Measurements from ENCODE around the gene PIK3C2B. TPM values are rescaled to one million over a fixed set of nuclear protein-coding genes. Genes with fewer than 3 reads are reported as not detected.
A peak's percentile ranks its signal among the peaks of the same experiment; 100 is the strongest.
"Not testable (repeated sequence)": the region's sequence is repeated elsewhere in the genome, so short reads cannot be mapped to it uniquely, and the experiment has no call there.

Gene PIK3C2B
- total RNA-seq, 2 experiments from 2014 or later = 37.1 to 41.8 TPM

- Mint-ChIP-seq H3K9me3 (peaks cover 8% of the 10 kb centered on the region), H3K4me1 (peaks cover 42% of the 10 kb centered on the region), H3K4me3 (peak overlapping the region; percentile 69), H3K36me3 (peaks cover 58% of the 10 kb centered on the region), H3K27me3 (no peaks in the 10 kb centered on the region), H3K27ac (peak overlapping the region; percentile 80)
- POLR2A ChIA-PET = interaction anchor here (0.6 to 1.6 kb wide), 3 partner anchors 13 to 100 kb away, joined by 3 to 8 read pairs (median 4); partner anchors contain the start of gene PIK3C2B
- peak; percentile 31 for ATAC-seq (ENCODE audit: low read depth)
- DNase-seq = no peak
Measured at GRCh38 chr1:204520834-204521709, 26.5 kb upstream of the PIK3C2B start.

- H3K4me3 Mint-ChIP-seq; H3K27ac Mint-ChIP-seq; H3K9me3 Mint-ChIP-seq; ATAC-seq (ENCODE audit: low read depth); DNase-seq; H3K27me3 Mint-ChIP-seq: not testable (repeated sequence)
- POLR2A ChIA-PET = interaction anchor here (0.7 to 6.6 kb wide), 11 partner anchors 8 to 290 kb away, joined by 3 to 146 read pairs (median 6); partner anchors contain the start of gene PIK3C2B
- H3K36me3 Mint-ChIP-seq = peaks cover 37% of the 10 kb centered on the region
- peaks cover 50% of the 10 kb centered on the region for H3K4me1 Mint-ChIP-seq
Measured at GRCh38 chr1:204517382-204517781, 22.8 kb upstream of the PIK3C2B start.

GRCh38 chr1:204516180-204516879 is 21.7 kb upstream of the PIK3C2B start, which contains the start of gene MDM4:
TSS of gene MDM4 (plus strand) at chr1:204516406. CDS start at chr1:204525519, 9,113 bp downstream.
- Mint-ChIP-seq H3K4me1 (peaks cover 50% of the 10 kb centered on the region), H3K4me3 (no peak within 1 kb of the TSS), H3K36me3 (peaks cover 33% of the 10 kb centered on the region), H3K27me3 (no peaks in the 10 kb centered on the region), H3K9me3 (no peaks in the 10 kb centered on the region), H3K27ac (no peak within 1 kb of the TSS)
- ATAC-seq (ENCODE audit: low read depth) = peak; percentile 83
- peak; percentile 95 for DNase-seq
- POLR2A ChIA-PET = interaction anchor here (0.7 to 6.6 kb wide), 22 partner anchors 9 to 1075 kb away, joined by 3 to 146 read pairs (median 4); partner anchors contain the start of gene PIK3C2B

GRCh38 chr1:204514828-204515227 is 20.2 kb upstream of the PIK3C2B start:
- POLR2A ChIA-PET = interaction anchor here (0.6 to 6.6 kb wide), 6 partner anchors 8 to 81 kb away, joined by 4 to 146 read pairs (median 10); partner anchors contain the start of gene PIK3C2B
- Mint-ChIP-seq H3K9me3 (no peaks in the 10 kb centered on the region), H3K36me3 (peaks cover 27% of the 10 kb centered on the region), H3K27ac (peak overlapping the region; percentile 67), H3K4me3 (peak overlapping the region; percentile 18), H3K4me1 (peaks cover 45% of the 10 kb centered on the region), H3K27me3 (no peaks in the 10 kb centered on the region)
- ATAC-seq (ENCODE audit: low read depth) = no peak
- no peak for DNase-seq

- Mint-ChIP-seq H3K9me3 (no peaks in the 10 kb centered on the region), H3K4me1 (peaks cover 34% of the 10 kb centered on the region), H3K36me3 (peaks cover 12% of the 10 kb centered on the region), H3K27me3 (no peaks in the 10 kb centered on the region), H3K27ac (peak overlapping the region; percentile 99), H3K4me3 (peak overlapping the region; percentile 95)
- peak; percentile 64 for DNase-seq
- ATAC-seq (ENCODE audit: low read depth) = peak; percentile 9
- POLR2A ChIA-PET = interaction anchor here (0.6 to 6.1 kb wide), 9 partner anchors 10 to 775 kb away, joined by 3 to 49 read pairs (median 4); partner anchors contain the start of gene PIK3C2B
Measured at GRCh38 chr1:204513117-204513716, 18.6 kb upstream of the PIK3C2B start.

GRCh38 chr1:204511366-204511765 is 16.8 kb upstream of the PIK3C2B start:
- Mint-ChIP-seq H3K4me3 (no peak overlapping the region), H3K9me3 (no peaks in the 10 kb centered on the region), H3K27me3 (peaks cover under 1% of the 10 kb centered on the region), H3K27ac (peak overlapping the region; percentile 58), H3K4me1 (peaks cover 37% of the 10 kb centered on the region), H3K36me3 (peaks cover 2% of the 10 kb centered on the region)
- DNase-seq (no peak), ATAC-seq (ENCODE audit: low read depth) (no peak)
- POLR2A ChIA-PET = no interaction called here

GRCh38 chr1:204509186-204509635 is 14.6 kb upstream of the PIK3C2B start:
- no peak overlapping the region for H3K27ac Mint-ChIP-seq
- H3K4me1 Mint-ChIP-seq = peaks cover 39% of the 10 kb centered on the region
- peaks cover 4% of the 10 kb centered on the region for H3K36me3 Mint-ChIP-seq
- DNase-seq (no peak), ATAC-seq (ENCODE audit: low read depth) (no peak)
- H3K4me3 Mint-ChIP-seq = no peak overlapping the region
- peaks cover 2% of the 10 kb centered on the region for H3K27me3 Mint-ChIP-seq
- H3K9me3 Mint-ChIP-seq = no peaks in the 10 kb centered on the region
- POLR2A ChIA-PET = interaction anchor here (1.0 to 4.1 kb wide), 3 partner anchors 8 to 744 kb away, joined by 3 to 146 read pairs (median 3); partner anchors contain the start of genes LAX1 and MDM4

GRCh38 chr1:204507317-204508105 is 12.9 kb upstream of the PIK3C2B start:
- H3K4me3 Mint-ChIP-seq = peak overlapping the region; percentile 89
- POLR2A ChIA-PET = interaction anchor here (0.9 to 4.1 kb wide), 13 partner anchors 10 to 299 kb away, joined by 3 to 146 read pairs (median 6); partner anchors contain the start of genes MDM4 and PIK3C2B
- peaks cover 33% of the 10 kb centered on the region for H3K4me1 Mint-ChIP-seq
- H3K9me3 Mint-ChIP-seq = no peaks in the 10 kb centered on the region
- H3K27me3 Mint-ChIP-seq = peaks cover 2% of the 10 kb centered on the region
- peak; percentile 30 for ATAC-seq (ENCODE audit: low read depth)
- peaks cover 4% of the 10 kb centered on the region for H3K36me3 Mint-ChIP-seq
- H3K27ac Mint-ChIP-seq = peak overlapping the region; percentile 98
- DNase-seq = peak; percentile 55

- Mint-ChIP-seq H3K27me3 (peaks cover 2% of the 10 kb centered on the region), H3K9me3 (no peaks in the 10 kb centered on the region), H3K4me3 (peak overlapping the region; percentile 89), H3K36me3 (peaks cover 4% of the 10 kb centered on the region), H3K27ac (peak overlapping the region; percentile 98), H3K4me1 (peaks cover 28% of the 10 kb centered on the region)
- DNase-seq = peak; percentile 72
- ATAC-seq (ENCODE audit: low read depth) = peak; percentile 62
- POLR2A ChIA-PET = interaction anchor here (0.7 to 4.1 kb wide), 15 partner anchors 10 to 300 kb away, joined by 3 to 146 read pairs (median 5); partner anchors contain the start of genes MDM4 and PIK3C2B
Measured at GRCh38 chr1:204506969-204507316, 12.3 kb upstream of the PIK3C2B start.

- H3K27ac Mint-ChIP-seq = peak overlapping the region; percentile 98
- peak overlapping the region; percentile 89 for H3K4me3 Mint-ChIP-seq
- ATAC-seq (ENCODE audit: low read depth) (peak; percentile 78), DNase-seq (peak; percentile 58)
- peaks cover 4% of the 10 kb centered on the region for H3K27me3 Mint-ChIP-seq
- no peaks in the 10 kb centered on the region for H3K9me3 Mint-ChIP-seq
- H3K4me1 Mint-ChIP-seq = peaks cover 27% of the 10 kb centered on the region
- H3K36me3 Mint-ChIP-seq = peaks cover 3% of the 10 kb centered on the region
- POLR2A ChIA-PET = interaction anchor here (0.7 to 4.1 kb wide), 15 partner anchors 11 to 300 kb away, joined by 3 to 146 read pairs (median 5); partner anchors contain the start of genes MDM4 and PIK3C2B
Measured at GRCh38 chr1:204506201-204506968, 11.8 kb upstream of the PIK3C2B start.

GRCh38 chr1:204505674-204506200 is 11.1 kb upstream of the PIK3C2B start:
- H3K4me1 Mint-ChIP-seq = peaks cover 23% of the 10 kb centered on the region
- H3K27me3 Mint-ChIP-seq = peaks cover 4% of the 10 kb centered on the region
- peak overlapping the region; percentile 89 for H3K4me3 Mint-ChIP-seq
- DNase-seq (no peak), ATAC-seq (ENCODE audit: low read depth) (no peak)
- POLR2A ChIA-PET = interaction anchor here (0.6 to 4.1 kb wide), 10 partner anchors 11 to 298 kb away, joined by 3 to 146 read pairs (median 4); partner anchors contain the start of genes MDM4 and PIK3C2B
- H3K9me3 Mint-ChIP-seq = no peaks in the 10 kb centered on the region
- H3K27ac Mint-ChIP-seq = peak overlapping the region; percentile 98
- H3K36me3 Mint-ChIP-seq = peaks cover 2% of the 10 kb centered on the region
